IMR-90 (cell line): ENCODE results near the gene SRSF4. TPM values are rescaled to one million over a fixed set of nuclear protein-coding genes. Genes with fewer than 3 reads are reported as not detected.

ENCODE experiments used
- ATAC-seq: fragments of 200-7000 bp; cut with Tn5 transposase; 2 replicates; pipeline ENCODE4 v1.9.1; 2020; ENCODE audit warnings: low read depth, mild to moderate bottlenecking, moderate library complexity
- BruUV-seq: library from RNA; stranded (reverse); fragments of 400-500 nt; replicated peaks from 2 replicates; lab custom pipeline; 2021; lab: Mats Ljungman, UMichigan
- CTCF ChIA-PET: fragments of 300-600 bp; formaldehyde crosslinking; extraction: SDS; loops from one replicate; lab custom pipeline; 2021; ENCODE audit warnings: antibody characterized with exemption; lab: Yijun Ruan, JAX
- POLR2A ChIA-PET: fragments of 300-600 bp; sonication (Branson Sonifier 250); formaldehyde crosslinking; loops from one replicate; lab custom pipeline; 2022; ENCODE audit warnings: antibody characterized with exemption; ENCODE audit not compliant: unreplicated experiment; lab: Charles Lee
- DNase-seq: peaks from one replicate; pipeline ENCODE4 v3.0.0; 2013
- H2AFZ ChIP-seq: replicated peaks from 2 replicates; pipeline ENCODE3; 2013; ENCODE audit warnings: low read length, mild to moderate bottlenecking; ENCODE audit not compliant: poor library complexity
- H2AK5ac ChIP-seq: 2 replicates; pipeline ENCODE4 v1.6.1; 2013; ENCODE audit warnings: low read depth, low read length, inconsistent platforms
- H2AK9ac ChIP-seq: replicated peaks from 2 replicates; pipeline ENCODE3; 2013; ENCODE audit warnings: mild to moderate bottlenecking, low read depth, low read length, moderate library complexity; ENCODE audit not compliant: poor library complexity
- H2BK120ac ChIP-seq: 2 replicates; pipeline ENCODE4 v1.6.1; 2013; ENCODE audit warnings: low read depth, low read length, inconsistent platforms
- H2BK15ac ChIP-seq: 3 replicates; pipeline ENCODE4 v1.6.1; 2013; ENCODE audit warnings: low read depth, low read length, inconsistent platforms
- H2BK20ac ChIP-seq: 2 replicates; pipeline ENCODE4 v1.6.1; 2013; ENCODE audit warnings: low read depth, mild to moderate bottlenecking, inconsistent platforms, low read length, moderate library complexity
- H2BK5ac ChIP-seq: 2 replicates; pipeline ENCODE4 v1.6.1; 2013; ENCODE audit warnings: mild to moderate bottlenecking, low read depth, low read length, inconsistent platforms; ENCODE audit not compliant: poor library complexity, severe bottlenecking
- H3K14ac ChIP-seq: replicated peaks from 2 replicates; pipeline ENCODE4 v1.6.1; 2013; ENCODE audit warnings: low read depth, low read length, inconsistent platforms
- H3K18ac ChIP-seq: 2 replicates; pipeline ENCODE4 v1.6.1; 2013; ENCODE audit warnings: low read depth, low read length, control low read depth
- H3K23ac ChIP-seq: 2 replicates; pipeline ENCODE4 v1.6.1; 2013; ENCODE audit warnings: low read depth, low read length, inconsistent platforms
- H3K27ac ChIP-seq: 2 replicates; pipeline ENCODE4 v1.5.1; 2013; ENCODE audit warnings: mild to moderate bottlenecking, control low read depth, low read length; ENCODE audit not compliant: insufficient read depth
- H3K27me3 ChIP-seq: 2 replicates; pipeline ENCODE4 v1.6.1; 2013; ENCODE audit warnings: low read length; ENCODE audit not compliant: control insufficient read depth, insufficient read depth
- H3K36me3 ChIP-seq: 2 replicates; pipeline ENCODE4 v1.6.1; 2013; ENCODE audit warnings: low read length, mixed read lengths; ENCODE audit not compliant: control insufficient read depth, insufficient read depth
- H3K4ac ChIP-seq: 2 replicates; pipeline ENCODE4 v1.6.1; 2013; ENCODE audit warnings: low read depth, low read length, inconsistent platforms
- H3K4me1 ChIP-seq: 2 replicates; pipeline ENCODE4 v1.6.1; 2013; ENCODE audit warnings: low read length, mixed read lengths; ENCODE audit not compliant: control insufficient read depth, insufficient read depth
- H3K4me2 ChIP-seq: 2 replicates; pipeline ENCODE4 v1.6.1; 2013; ENCODE audit warnings: low read depth, mild to moderate bottlenecking, control low read depth, low read length, moderate library complexity
- H3K4me3 ChIP-seq: 2 replicates; pipeline ENCODE4 v1.5.1; 2013; ENCODE audit warnings: low read depth, mild to moderate bottlenecking, control low read depth, low read length, moderate library complexity; ENCODE audit not compliant: insufficient read depth
- H3K56ac ChIP-seq: 2 replicates; pipeline ENCODE4 v1.6.1; 2013; ENCODE audit warnings: low read length, inconsistent platforms; ENCODE audit not compliant: insufficient read depth; ENCODE audit errors: extremely low read depth
- H3K79me1 ChIP-seq, 2 experiments: 2 replicates each; pipeline ENCODE4 v1.6.1; 2013; ENCODE audit warnings: low read length in 2 of 2, inconsistent platforms in 1 of 2, low read depth in 1 of 2
- H3K9ac ChIP-seq: 2 replicates; pipeline ENCODE4 v1.6.1; 2013; ENCODE audit warnings: low read depth, low read length, control low read depth
- H3K9me1 ChIP-seq: 2 replicates; pipeline ENCODE4 v1.6.1; 2013; ENCODE audit warnings: low read length, inconsistent platforms; ENCODE audit not compliant: insufficient read depth
- H3K9me3 ChIP-seq: 2 replicates; pipeline ENCODE4 v1.6.1; 2013; ENCODE audit warnings: low read length; ENCODE audit not compliant: control insufficient read depth, insufficient read depth
- H4K20me1 ChIP-seq: 2 replicates; pipeline ENCODE4 v1.6.1; 2013; ENCODE audit warnings: low read length, inconsistent platforms; ENCODE audit not compliant: insufficient read depth
- H4K5ac ChIP-seq: 2 replicates; pipeline ENCODE4 v1.6.1; 2013; ENCODE audit warnings: mild to moderate bottlenecking, low read depth, low read length, control low read depth
- H4K8ac ChIP-seq, 2 experiments: 2 replicates each; pipeline ENCODE4 v1.6.1; 2013; ENCODE audit warnings: low read depth in 2 of 2, low read length in 2 of 2, control low read depth in 1 of 2, inconsistent platforms in 1 of 2
- H4K91ac ChIP-seq: 2 replicates; pipeline ENCODE4 v1.6.1; 2013; ENCODE audit warnings: low read depth, low read length, inconsistent platforms; ENCODE audit not compliant: insufficient read depth
- CEBPB ChIP-seq: IDR thresholded peaks from 2 replicates; pipeline ENCODE4 v1.6.1; 2012; ENCODE audit warnings: low read depth, low read length, improper control_type of control experiment
- MAFK ChIP-seq: IDR thresholded peaks from 2 replicates; pipeline ENCODE4 v1.6.1; 2012; ENCODE audit warnings: low read depth, low read length, improper control_type of control experiment
- MAZ ChIP-seq: IDR thresholded peaks from 2 replicates; pipeline ENCODE4 v1.6.1; 2012; ENCODE audit warnings: low read depth, mild to moderate bottlenecking, low read length, improper control_type of control experiment, moderate library complexity, borderline replicate concordance
- NFE2L2 ChIP-seq: fragments of 150-350 bp; IDR thresholded peaks from 2 replicates; pipeline ENCODE4 v1.6.1; 2016; ENCODE audit warnings: low read depth, mild to moderate bottlenecking, low read length
- RAD21 ChIP-seq: IDR thresholded peaks from 2 replicates; pipeline ENCODE4 v1.6.1; 2012; ENCODE audit warnings: low read length, improper control_type of control experiment
- RFX5 ChIP-seq: IDR thresholded peaks from 2 replicates; pipeline ENCODE4 v1.8.0; 2012; ENCODE audit warnings: low read depth, mild to moderate bottlenecking, low read length, moderate library complexity
- SMC3 ChIP-seq: fragments of 150-350 bp; IDR thresholded peaks from 2 replicates; pipeline ENCODE4 v1.6.1; 2016; ENCODE audit warnings: low read depth, mild to moderate bottlenecking, antibody characterized with exemption, low read length, moderate library complexity
- WGBS, 2 experiments: methylation state at CpG; one replicate each; pipeline versions ENCODE4 v1.1.5 to v1.1.7; 2013; ENCODE audit warnings: missing lambda C conversion rate in 2 of 2; ENCODE audit not compliant: insufficient read length in 1 of 2; ENCODE audit errors: extremely low coverage in 2 of 2; 5-methylcytosine and 5-hydroxymethylcytosine counted together
- dilution Hi-C: fragments of 300-500 bp; cut with HindIII; formaldehyde crosslinking; loops from one replicate; pipeline ENCODE4 v1.14.3; 2018; ENCODE audit warnings: low sequenced_read_pairs; ENCODE audit not compliant: unreplicated experiment
- in situ Hi-C: fragments of 300-500 bp; cut with MboI; formaldehyde crosslinking; loops from 3 replicates; pipeline ENCODE4 v1.14.3; 2019; ENCODE audit warnings: low sequenced_read_pairs, inconsistent platforms, mixed read lengths
- intact Hi-C: fragments of 100-400 bp; cut with micrococcal nuclease; formaldehyde crosslinking; loops from 2 replicates; pipeline ENCODE4 v1.10.0; 2022
- polyA plus RNA-seq, 3 experiments: library from polyadenylated mRNA; depleted of rRNA; stranded (reverse); fragments of >200 nt; gene quantifications; 2 replicates each; pipeline ENCODE4 v1.2.3, GENCODE V29; 2012; ENCODE audit warnings: low replicate concordance in 1 of 3
- total RNA-seq: library from RNA; depleted of rRNA; stranded (reverse); fragments of >200 nt; gene quantifications from 2 replicates; pipeline ENCODE4 v1.2.3, GENCODE V29; 2012
- TF ChIP-seq, protein P1 (sequence below): conservative IDR thresholded peaks from 2 replicates; pipeline ENCODE4 v1.5.1; 2012; ENCODE audit warnings: mild to moderate bottlenecking, low read depth, low read length, improper control_type of control experiment
- TF ChIP-seq, protein P2 (sequence below): fragments of 150-350 bp; IDR thresholded peaks from 2 replicates; pipeline ENCODE4 v1.6.1; 2016; ENCODE audit warnings: low read depth, mild to moderate bottlenecking, low read length, moderate library complexity, borderline replicate concordance

SRSF4 gene
- total and polyA plus RNA-seq, 2 of the 4 experiments (the other 2 are of a cell fraction), result 20.8 to 48.5 TPM

GRCh38 chr1:29197590-29197924, 15.9 kb upstream of the SRSF4 start:
- Histone ChIP-seq H2BK20ac (peak overlapping the region; percentile 73), H4K20me1 (peaks cover 6% of the 10 kb centered on the region), H3K27ac (peak overlapping the region; percentile 42; the same call in 1 of the 2 replicates), H3K36me3 (peaks cover 22% of the 10 kb centered on the region), H2AFZ (no peak overlapping the region), H3K27me3 (no peaks in the 10 kb centered on the region), H4K91ac (peak overlapping the region; percentile 40), H3K4ac (peak overlapping the region; percentile 78), H3K4me3 (no peak overlapping the region), H2BK120ac (peak overlapping the region; percentile 84), H2AK5ac (peak overlapping the region; percentile 60; the same call in 1 of the 2 replicates), H3K4me2 (no peak overlapping the region), H3K18ac (no peak overlapping the region), H2BK15ac (peak overlapping the region; percentile 9; the same call in 1 of the 3 replicates), H3K9ac (no peak overlapping the region), H3K9me3 (no peaks in the 10 kb centered on the region), H3K56ac (no peak overlapping the region), H2AK9ac (peak overlapping the region; percentile 32), H4K5ac (no peak overlapping the region), H2BK5ac (peak overlapping the region; percentile 49), H3K9me1 (peaks cover 34% of the 10 kb centered on the region), H4K8ac (peak overlapping the region in 1 of 2 experiments; percentile 47; a peak in 1 of 4 replicates), H3K23ac (no peak overlapping the region), H3K14ac (peak overlapping the region; percentile 38), H3K4me1 (peaks cover 27% of the 10 kb centered on the region), H3K79me1 (peaks cover 0 to 25% of the 10 kb centered on the region in 2 experiments; a peak in 2 of 4 replicates)
- no CpG with 5 or more reads among the region's 2 CpGs for WGBS, 2 experiments
- DNase-seq, result peak; percentile 62
- intact Hi-C loops, result loop anchor here (1.0 to 10.0 kb wide), 4 partner anchors 15 to 553 kb away; partner anchors contain the start of genes RNU11 and TAF12
- BruUV-seq, result no TSS peak
- dilution Hi-C loops, result no loop called here
- POLR2A ChIA-PET, result interaction anchor here (1.4 kb wide), 1 partner anchor 16 kb away, joined by 7 read pairs; the partner anchor contains the start of gene SRSF4
- in situ Hi-C loops, result loop anchor here (5.0 kb wide), 2 partner anchors 160 to 315 kb away; no protein-coding TSS in a partner anchor
- CTCF ChIA-PET, result interaction anchor here (0.7 to 3.4 kb wide), 10 partner anchors 11 to 316 kb away, joined by 3 to 19 read pairs (median 4); partner anchors contain the start of gene SRSF4
- peak; percentile 37 for ATAC-seq
- TF ChIP-seq SMC3, result peak; percentile 49
- TF ChIP-seq MAZ, result no peak
- peak; percentile 61 for TF ChIP-seq RAD21
- TF ChIP-seq MAFK, result no peak
- TF ChIP-seq, protein P1, sequence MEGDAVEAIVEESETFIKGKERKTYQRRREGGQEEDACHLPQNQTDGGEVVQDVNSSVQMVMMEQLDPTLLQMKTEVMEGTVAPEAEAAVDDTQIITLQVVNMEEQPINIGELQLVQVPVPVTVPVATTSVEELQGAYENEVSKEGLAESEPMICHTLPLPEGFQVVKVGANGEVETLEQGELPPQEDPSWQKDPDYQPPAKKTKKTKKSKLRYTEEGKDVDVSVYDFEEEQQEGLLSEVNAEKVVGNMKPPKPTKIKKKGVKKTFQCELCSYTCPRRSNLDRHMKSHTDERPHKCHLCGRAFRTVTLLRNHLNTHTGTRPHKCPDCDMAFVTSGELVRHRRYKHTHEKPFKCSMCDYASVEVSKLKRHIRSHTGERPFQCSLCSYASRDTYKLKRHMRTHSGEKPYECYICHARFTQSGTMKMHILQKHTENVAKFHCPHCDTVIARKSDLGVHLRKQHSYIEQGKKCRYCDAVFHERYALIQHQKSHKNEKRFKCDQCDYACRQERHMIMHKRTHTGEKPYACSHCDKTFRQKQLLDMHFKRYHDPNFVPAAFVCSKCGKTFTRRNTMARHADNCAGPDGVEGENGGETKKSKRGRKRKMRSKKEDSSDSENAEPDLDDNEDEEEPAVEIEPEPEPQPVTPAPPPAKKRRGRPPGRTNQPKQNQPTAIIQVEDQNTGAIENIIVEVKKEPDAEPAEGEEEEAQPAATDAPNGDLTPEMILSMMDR, result peak; percentile 51
- no peak for TF ChIP-seq RFX5
- no peak for TF ChIP-seq NFE2L2
- TF ChIP-seq CEBPB, result no peak
- TF ChIP-seq, protein P2, sequence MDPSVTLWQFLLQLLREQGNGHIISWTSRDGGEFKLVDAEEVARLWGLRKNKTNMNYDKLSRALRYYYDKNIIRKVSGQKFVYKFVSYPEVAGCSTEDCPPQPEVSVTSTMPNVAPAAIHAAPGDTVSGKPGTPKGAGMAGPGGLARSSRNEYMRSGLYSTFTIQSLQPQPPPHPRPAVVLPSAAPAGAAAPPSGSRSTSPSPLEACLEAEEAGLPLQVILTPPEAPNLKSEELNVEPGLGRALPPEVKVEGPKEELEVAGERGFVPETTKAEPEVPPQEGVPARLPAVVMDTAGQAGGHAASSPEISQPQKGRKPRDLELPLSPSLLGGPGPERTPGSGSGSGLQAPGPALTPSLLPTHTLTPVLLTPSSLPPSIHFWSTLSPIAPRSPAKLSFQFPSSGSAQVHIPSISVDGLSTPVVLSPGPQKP, result no peak
